AG09319 (cell line): ENCODE measurements around the gene FAM83B.
"Not testable (repeated sequence)": the region's sequence is repeated elsewhere in the genome, so short reads cannot be mapped to it uniquely, and the experiment has no call there.

Source experiments
- DNase-seq: peaks from one replicate; pipeline ENCODE4 v3.0.0-alpha.2; 2010; ENCODE audit warnings: low read depth; ENCODE audit errors: extremely low read depth
- TF ChIP-seq, protein P1 (sequence below): IDR thresholded peaks from 2 replicates; pipeline ENCODE4 v1.5.1; 2011; ENCODE audit warnings: low read depth, mild to moderate bottlenecking, inconsistent platforms, low read length, moderate library complexity

FAM83B gene

DNA sequence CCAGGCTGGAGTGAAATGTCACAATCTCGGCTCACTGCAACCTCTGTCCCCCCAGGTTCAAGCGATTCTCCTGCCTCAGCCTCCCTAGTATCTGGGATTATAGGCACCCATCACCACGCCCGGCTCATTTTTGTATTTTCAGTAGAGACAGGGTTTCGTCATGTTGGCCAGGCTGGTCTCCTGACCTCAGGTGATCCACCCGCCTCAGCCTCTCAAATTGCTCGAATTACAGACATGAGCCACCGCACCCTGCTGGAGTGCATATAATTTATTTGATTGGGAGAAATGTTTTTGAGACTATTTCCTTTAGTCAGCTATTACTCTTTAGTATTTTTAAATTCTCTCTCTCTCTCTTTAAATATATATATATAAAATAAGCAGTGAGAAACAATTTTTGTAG, 29.8 kb downstream of the FAM83B start:
- no peak for DNase-seq
- TF ChIP-seq, protein P1, sequence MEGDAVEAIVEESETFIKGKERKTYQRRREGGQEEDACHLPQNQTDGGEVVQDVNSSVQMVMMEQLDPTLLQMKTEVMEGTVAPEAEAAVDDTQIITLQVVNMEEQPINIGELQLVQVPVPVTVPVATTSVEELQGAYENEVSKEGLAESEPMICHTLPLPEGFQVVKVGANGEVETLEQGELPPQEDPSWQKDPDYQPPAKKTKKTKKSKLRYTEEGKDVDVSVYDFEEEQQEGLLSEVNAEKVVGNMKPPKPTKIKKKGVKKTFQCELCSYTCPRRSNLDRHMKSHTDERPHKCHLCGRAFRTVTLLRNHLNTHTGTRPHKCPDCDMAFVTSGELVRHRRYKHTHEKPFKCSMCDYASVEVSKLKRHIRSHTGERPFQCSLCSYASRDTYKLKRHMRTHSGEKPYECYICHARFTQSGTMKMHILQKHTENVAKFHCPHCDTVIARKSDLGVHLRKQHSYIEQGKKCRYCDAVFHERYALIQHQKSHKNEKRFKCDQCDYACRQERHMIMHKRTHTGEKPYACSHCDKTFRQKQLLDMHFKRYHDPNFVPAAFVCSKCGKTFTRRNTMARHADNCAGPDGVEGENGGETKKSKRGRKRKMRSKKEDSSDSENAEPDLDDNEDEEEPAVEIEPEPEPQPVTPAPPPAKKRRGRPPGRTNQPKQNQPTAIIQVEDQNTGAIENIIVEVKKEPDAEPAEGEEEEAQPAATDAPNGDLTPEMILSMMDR = no peak

DNA sequence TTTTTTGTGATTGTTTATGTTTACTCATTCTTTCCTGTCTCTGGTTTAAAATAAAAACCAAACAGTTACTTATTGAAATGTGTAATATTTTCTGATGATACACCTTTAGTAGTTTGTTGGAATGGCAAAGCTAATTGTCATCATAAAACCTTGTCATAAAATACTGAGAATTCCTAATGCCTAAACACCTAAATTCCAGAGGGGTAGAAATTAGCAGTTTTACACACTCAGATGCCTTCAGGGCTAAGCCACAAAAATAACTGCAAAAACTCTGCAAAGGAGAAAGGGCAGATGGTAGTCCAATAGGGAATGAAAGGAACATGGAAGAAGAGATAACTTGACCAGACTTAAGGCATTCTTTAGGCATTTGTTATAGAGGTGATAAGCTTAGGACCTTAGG, 30.3 kb downstream of the FAM83B start:
- no peak for DNase-seq
- TF ChIP-seq, protein P1 = no peak

DNA sequence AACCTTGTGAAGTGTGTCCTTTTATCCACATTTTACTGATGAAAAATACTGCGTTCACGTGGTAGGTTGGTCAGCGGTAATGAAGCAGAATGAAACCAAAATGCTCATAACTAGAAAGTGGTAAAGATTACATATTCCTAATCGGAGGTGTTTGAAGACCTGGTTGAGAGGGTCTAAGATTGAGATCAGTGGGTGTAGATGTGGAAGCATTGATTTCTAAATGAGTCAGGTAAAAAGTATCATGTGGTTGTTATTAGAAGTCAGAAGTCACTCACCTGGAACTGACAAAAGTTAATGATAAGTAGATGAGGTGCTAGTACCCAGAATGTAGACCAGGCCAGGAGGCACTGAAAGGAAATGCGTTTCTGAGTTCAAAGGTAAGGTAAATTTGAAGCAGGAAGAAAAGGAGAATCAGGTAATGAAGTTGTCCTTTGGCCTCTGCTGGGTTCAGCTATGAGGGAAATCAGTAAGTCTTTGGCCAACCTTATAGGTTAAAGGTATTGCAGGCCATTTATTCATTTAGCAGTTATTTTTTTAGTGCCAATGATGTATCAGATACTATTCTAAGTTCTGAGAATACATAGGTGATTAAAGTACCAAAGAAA, 31.2 kb downstream of the FAM83B start:
- DNase-seq = no peak
- TF ChIP-seq, protein P1 = no peak

DNA sequence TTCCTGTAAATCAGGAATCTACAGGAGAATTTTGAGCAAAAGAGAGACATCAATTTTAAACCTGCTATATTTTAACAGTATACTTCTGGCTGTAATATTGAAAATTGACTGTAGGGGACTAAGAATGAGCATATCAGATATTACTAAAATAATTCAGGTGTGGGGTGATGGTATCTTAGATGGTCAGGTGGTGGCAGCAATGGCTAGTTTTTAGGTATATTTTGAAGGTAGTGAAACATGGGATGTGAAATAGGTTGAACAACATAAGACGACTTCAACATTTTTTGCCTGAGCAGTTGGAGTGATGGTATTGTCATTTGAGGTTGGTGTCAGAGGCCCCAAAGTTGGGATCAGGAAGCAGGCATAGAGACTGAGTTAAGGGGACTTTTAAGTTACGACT, 32.1 kb downstream of the FAM83B start:
- TF ChIP-seq, protein P1 = no peak

DNA sequence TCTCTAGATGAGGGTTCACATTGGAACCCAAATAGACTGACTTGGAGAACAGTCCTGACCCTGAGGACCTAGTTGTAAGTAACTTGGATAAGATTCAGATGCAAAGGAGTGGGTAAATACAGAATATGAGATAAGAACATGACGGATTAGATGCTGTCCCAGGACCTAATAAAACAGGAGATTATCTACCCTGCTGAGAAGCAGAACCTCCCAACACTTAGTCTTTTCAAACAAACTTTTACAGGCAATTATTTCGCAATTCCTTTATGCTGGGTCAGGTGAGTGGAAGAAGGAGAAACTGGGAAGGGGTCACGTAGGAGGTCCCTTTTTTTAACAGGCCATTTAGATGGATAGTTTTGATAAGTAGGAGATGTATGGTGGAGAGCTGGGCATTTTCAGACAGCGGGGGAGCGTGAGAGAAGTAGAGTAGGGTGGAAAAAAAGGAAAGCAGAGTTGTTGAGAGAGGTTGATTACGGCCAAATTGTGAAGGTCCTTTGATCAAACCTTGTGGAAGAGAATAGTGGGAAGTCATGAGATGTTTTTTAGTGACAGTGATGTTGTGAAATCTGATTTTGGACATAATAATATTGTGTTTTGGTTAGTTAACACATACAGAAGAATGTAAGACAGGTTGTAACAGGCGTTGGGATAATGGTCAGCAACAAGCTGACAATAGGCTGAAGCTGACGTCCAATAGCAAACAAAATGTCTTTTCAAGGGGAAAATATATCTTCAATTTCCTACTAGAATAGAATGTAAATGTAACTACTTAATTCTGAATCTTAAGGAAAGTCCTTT, 32.8 kb downstream of the FAM83B start:
- TF ChIP-seq, protein P1 = no peak
- DNase-seq = no peak

More for the DNA sequence above, 32.1 kb downstream of the FAM83B start:
- no peak for DNase-seq

DNA sequence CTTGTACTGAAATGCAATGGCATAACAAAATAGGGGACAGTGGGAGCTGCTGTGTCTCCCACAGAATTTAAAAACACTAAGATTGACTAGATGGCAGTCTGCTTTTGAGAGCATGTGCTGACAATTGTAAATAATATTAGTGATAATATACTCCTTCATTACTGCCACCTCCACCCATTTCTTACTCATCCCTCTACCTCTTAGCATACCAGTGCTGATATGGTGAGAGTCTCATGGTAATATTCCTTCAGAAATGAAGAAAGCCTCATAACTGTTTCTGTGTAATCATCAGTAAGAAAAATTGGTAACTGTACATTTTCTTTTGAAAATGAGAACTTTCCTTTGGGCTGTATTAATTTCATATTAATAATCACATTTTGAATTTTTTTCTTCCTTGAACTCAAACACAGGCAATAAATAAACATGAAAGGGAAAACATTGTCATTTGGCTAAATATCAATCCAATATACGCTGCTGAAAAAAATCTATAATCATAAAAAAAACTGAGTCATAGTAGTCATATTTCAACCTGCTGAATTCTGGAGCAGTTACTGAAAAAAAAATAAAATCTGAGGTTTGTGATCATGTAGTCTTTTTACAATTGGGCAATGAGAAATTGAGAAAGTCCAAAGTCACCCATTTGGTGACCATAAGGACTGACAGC, 34.6 kb downstream of the FAM83B start:
- no peak for DNase-seq
- TF ChIP-seq, protein P1 = no peak

DNA sequence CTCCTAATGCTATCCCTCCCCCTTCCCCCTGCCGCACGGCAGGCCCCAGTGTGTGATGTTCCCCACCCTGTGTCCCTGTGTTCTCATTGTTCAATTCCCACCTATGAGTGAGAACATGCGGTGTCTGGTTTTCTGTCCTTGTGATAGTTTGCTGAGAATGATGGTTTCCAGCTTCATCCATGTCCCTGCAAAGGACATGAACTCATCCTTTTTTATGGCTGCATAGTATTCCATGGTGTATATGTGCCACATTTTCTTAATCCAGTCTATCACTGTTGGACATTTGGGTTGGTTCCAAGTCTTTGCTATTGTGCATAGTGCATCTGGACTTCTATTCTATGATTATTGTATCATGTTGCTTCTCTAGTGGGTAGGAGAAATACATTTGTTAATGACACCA, 35.3 kb downstream of the FAM83B start:
- not testable (repeated sequence) for DNase-seq
